Sciatic nerve (tissue), 2 donors: ENCODE measurements around the gene PTGFR. TPM values are rescaled to one million over a fixed set of nuclear protein-coding genes. Genes with fewer than 3 reads are reported as not detected.
A peak's percentile ranks its signal among the peaks of the same experiment; 100 is the strongest.

ENCODE experiments used
- ATAC-seq: fragments of 200-7000 bp; cut with Tn5 transposase; one replicate; pipeline ENCODE4 v1.9.1; 2020; ENCODE audit warnings: mild to moderate bottlenecking, moderate library complexity
- DNase-seq: peaks from one replicate; pipeline ENCODE4 v3.0.0-alpha.2; 2020; ENCODE audit warnings: low spot score
- intact Hi-C: fragments of 100-400 bp; cut with DNase I; formaldehyde crosslinking; loops from one replicate; pipeline ENCODE4 v1.14.2; 2022
- total RNA-seq: library from RNA; stranded (reverse); fragmentation: NEBNext Ultra II Directional; extraction: Animal tissue kit (Norgen Biotek cat#: 25700); gene quantifications from one replicate; pipeline ENCODE4 v1.2.1, GENCODE V29; 2021
- donor health status: DM: no; HTN: no; CAD: no.
- donor health status: DM: no; HTN: no; CAD: no.

PTGFR gene
- total RNA-seq, 1 donor from 2014 or later = 57.2 TPM

GRCh38 chr1:78570539-78570938 is 79.8 kb downstream of the PTGFR start:
- no peak for DNase-seq
- ATAC-seq = no peak
- intact Hi-C loops = no loop called here

GRCh38 chr1:78577257-78578100 is 86.7 kb downstream of the PTGFR start:
- ATAC-seq (peak; percentile 62), DNase-seq (no peak)
- intact Hi-C loops = no loop called here

DNA sequence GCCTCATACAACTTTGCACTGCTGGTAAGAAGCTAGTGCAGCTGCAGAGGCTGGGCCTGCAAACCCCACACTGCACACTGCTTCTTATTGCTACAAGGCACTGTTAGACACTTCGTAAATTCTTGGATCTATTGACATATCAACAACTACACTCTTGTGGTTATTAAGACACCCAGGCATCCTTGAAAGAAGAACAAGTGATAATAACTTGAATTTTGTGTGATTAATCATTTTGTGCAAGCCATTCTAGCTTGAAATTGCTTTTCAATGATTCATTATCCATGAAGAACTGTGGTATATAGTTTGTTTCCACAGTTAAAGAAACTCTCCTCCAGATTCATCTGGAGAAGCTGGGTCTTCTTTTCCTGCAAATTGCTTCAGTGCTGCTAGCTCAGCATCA is 95.8 kb downstream of the PTGFR start:
- intact Hi-C loops = no loop called here
- DNase-seq (no peak), ATAC-seq (no peak)

DNA sequence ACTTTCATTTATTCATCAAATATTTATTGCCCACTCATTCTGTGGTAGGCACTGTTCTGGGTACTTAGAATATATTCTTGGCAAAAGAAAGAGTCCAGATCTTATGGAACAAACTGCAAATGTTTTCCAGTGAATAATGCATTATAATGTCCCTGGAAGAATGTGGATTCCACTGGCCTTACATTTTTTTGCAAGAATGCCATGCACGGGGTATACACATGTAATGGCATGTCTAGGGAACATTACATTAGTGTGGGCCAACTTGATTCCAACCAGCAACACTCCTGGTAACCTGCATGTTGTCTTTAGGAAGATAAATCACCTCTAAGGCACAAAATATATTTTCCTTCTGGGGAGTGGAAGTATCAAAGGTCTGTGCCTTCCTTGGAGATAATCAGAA is 96.4 kb downstream of the PTGFR start:
- intact Hi-C loops = no loop called here
- ATAC-seq (no peak), DNase-seq (no peak)

Other genes with a start within 250 kb of the PTGFR start
- 20.2 TPM for gene IFI44L, start 129.5 kb downstream of the PTGFR start, total RNA-seq
- 38.9 TPM for gene IFI44, start 158.9 kb downstream of the PTGFR start, total RNA-seq